ENCODE data around the gene PLEKHM2. TPM values are rescaled to one million over a fixed set of nuclear protein-coding genes. Genes with fewer than 3 reads are reported as not detected.

PLEKHM2 gene
- total and polyA plus RNA-seq, 2 of the 8 experiments (the other 6 are each of a cell fraction or from before 2014, with no cell fraction given) = 38.3 to 47.6 TPM

DNA sequence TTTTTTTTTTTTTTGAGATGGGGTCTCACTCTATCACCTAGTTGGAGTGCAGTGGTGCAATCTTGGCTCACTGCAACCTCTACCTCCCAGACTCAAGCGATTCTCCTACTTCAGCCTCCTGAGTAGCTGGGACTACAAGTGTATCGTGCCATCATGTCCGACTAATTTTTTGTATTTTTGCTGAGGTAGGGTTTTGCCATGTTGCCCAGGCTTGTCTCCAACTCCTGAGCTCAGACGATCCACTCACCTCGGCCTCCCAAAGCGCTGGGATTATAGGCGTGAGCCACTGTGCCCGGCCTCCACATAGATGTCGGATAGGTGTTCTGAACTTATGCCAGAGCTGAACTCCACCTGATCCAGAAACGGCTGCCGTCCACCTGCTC is 21.1 kb downstream of the PLEKHM2 start (continued):
- TF ChIP-seq, protein P1, sequence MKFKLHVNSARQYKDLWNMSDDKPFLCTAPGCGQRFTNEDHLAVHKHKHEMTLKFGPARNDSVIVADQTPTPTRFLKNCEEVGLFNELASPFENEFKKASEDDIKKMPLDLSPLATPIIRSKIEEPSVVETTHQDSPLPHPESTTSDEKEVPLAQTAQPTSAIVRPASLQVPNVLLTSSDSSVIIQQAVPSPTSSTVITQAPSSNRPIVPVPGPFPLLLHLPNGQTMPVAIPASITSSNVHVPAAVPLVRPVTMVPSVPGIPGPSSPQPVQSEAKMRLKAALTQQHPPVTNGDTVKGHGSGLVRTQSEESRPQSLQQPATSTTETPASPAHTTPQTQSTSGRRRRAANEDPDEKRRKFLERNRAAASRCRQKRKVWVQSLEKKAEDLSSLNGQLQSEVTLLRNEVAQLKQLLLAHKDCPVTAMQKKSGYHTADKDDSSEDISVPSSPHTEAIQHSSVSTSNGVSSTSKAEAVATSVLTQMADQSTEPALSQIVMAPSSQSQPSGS (IDR thresholded peaks at IDR 0.05; ENCODE audit: low read length) = no peak
- no peak for TF ChIP-seq CBX8 (IDR thresholded peaks at IDR 0.05; ENCODE audit: borderline replicate concordance, low read depth, low read length)
- no peak for TF ChIP-seq EZH2 (IDR thresholded peaks at IDR 0.05; ENCODE audit: low read depth, low read length, severe bottlenecking)
- no peak for TF ChIP-seq YY1 (IDR thresholded peaks at IDR 0.05; ENCODE audit: low read depth, low read length)
- TF ChIP-seq TAF1 (IDR thresholded peaks at IDR 0.05; ENCODE audit: low read depth, low read length) = no peak
- no peak for TF ChIP-seq POU5F1 (IDR thresholded peaks at IDR 0.05; ENCODE audit: low read depth, low read length)
- TF ChIP-seq SIX5 (IDR thresholded peaks at IDR 0.05; ENCODE audit: low read depth, low read length) = no peak
- TF ChIP-seq, protein P2, sequence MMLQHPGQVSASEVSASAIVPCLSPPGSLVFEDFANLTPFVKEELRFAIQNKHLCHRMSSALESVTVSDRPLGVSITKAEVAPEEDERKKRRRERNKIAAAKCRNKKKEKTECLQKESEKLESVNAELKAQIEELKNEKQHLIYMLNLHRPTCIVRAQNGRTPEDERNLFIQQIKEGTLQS (IDR thresholded peaks at IDR 0.05; ENCODE audit: insufficient read depth, low read depth, low read length) = no peak
- TF ChIP-seq, protein P3, sequence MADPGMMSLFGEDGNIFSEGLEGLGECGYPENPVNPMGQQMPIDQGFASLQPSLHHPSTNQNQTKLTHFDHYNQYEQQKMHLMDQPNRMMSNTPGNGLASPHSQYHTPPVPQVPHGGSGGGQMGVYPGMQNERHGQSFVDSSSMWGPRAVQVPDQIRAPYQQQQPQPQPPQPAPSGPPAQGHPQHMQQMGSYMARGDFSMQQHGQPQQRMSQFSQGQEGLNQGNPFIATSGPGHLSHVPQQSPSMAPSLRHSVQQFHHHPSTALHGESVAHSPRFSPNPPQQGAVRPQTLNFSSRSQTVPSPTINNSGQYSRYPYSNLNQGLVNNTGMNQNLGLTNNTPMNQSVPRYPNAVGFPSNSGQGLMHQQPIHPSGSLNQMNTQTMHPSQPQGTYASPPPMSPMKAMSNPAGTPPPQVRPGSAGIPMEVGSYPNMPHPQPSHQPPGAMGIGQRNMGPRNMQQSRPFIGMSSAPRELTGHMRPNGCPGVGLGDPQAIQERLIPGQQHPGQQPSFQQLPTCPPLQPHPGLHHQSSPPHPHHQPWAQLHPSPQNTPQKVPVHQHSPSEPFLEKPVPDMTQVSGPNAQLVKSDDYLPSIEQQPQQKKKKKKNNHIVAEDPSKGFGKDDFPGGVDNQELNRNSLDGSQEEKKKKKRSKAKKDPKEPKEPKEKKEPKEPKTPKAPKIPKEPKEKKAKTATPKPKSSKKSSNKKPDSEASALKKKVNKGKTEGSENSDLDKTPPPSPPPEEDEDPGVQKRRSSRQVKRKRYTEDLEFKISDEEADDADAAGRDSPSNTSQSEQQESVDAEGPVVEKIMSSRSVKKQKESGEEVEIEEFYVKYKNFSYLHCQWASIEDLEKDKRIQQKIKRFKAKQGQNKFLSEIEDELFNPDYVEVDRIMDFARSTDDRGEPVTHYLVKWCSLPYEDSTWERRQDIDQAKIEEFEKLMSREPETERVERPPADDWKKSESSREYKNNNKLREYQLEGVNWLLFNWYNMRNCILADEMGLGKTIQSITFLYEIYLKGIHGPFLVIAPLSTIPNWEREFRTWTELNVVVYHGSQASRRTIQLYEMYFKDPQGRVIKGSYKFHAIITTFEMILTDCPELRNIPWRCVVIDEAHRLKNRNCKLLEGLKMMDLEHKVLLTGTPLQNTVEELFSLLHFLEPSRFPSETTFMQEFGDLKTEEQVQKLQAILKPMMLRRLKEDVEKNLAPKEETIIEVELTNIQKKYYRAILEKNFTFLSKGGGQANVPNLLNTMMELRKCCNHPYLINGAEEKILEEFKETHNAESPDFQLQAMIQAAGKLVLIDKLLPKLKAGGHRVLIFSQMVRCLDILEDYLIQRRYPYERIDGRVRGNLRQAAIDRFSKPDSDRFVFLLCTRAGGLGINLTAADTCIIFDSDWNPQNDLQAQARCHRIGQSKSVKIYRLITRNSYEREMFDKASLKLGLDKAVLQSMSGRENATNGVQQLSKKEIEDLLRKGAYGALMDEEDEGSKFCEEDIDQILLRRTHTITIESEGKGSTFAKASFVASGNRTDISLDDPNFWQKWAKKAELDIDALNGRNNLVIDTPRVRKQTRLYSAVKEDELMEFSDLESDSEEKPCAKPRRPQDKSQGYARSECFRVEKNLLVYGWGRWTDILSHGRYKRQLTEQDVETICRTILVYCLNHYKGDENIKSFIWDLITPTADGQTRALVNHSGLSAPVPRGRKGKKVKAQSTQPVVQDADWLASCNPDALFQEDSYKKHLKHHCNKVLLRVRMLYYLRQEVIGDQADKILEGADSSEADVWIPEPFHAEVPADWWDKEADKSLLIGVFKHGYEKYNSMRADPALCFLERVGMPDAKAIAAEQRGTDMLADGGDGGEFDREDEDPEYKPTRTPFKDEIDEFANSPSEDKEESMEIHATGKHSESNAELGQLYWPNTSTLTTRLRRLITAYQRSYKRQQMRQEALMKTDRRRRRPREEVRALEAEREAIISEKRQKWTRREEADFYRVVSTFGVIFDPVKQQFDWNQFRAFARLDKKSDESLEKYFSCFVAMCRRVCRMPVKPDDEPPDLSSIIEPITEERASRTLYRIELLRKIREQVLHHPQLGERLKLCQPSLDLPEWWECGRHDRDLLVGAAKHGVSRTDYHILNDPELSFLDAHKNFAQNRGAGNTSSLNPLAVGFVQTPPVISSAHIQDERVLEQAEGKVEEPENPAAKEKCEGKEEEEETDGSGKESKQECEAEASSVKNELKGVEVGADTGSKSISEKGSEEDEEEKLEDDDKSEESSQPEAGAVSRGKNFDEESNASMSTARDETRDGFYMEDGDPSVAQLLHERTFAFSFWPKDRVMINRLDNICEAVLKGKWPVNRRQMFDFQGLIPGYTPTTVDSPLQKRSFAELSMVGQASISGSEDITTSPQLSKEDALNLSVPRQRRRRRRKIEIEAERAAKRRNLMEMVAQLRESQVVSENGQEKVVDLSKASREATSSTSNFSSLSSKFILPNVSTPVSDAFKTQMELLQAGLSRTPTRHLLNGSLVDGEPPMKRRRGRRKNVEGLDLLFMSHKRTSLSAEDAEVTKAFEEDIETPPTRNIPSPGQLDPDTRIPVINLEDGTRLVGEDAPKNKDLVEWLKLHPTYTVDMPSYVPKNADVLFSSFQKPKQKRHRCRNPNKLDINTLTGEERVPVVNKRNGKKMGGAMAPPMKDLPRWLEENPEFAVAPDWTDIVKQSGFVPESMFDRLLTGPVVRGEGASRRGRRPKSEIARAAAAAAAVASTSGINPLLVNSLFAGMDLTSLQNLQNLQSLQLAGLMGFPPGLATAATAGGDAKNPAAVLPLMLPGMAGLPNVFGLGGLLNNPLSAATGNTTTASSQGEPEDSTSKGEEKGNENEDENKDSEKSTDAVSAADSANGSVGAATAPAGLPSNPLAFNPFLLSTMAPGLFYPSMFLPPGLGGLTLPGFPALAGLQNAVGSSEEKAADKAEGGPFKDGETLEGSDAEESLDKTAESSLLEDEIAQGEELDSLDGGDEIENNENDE (IDR thresholded peaks at IDR 0.05; ENCODE audit: insufficient replicate concordance, low read length) = no peak

All from H1 (cell line).